CD1c-positive myeloid dendritic cell (primary cell): Measurements from ENCODE around the gene MEAF6.
"Not testable (repeated sequence)": the region's sequence is repeated elsewhere in the genome, so short reads cannot be mapped to it uniquely, and the experiment has no call there.

ENCODE experiments used
- DNase-seq: peaks from one replicate; pipeline ENCODE4 v3.0.0-alpha.2; 2016; ENCODE audit errors: extremely low spot score

The MEAF6 gene

DNA sequence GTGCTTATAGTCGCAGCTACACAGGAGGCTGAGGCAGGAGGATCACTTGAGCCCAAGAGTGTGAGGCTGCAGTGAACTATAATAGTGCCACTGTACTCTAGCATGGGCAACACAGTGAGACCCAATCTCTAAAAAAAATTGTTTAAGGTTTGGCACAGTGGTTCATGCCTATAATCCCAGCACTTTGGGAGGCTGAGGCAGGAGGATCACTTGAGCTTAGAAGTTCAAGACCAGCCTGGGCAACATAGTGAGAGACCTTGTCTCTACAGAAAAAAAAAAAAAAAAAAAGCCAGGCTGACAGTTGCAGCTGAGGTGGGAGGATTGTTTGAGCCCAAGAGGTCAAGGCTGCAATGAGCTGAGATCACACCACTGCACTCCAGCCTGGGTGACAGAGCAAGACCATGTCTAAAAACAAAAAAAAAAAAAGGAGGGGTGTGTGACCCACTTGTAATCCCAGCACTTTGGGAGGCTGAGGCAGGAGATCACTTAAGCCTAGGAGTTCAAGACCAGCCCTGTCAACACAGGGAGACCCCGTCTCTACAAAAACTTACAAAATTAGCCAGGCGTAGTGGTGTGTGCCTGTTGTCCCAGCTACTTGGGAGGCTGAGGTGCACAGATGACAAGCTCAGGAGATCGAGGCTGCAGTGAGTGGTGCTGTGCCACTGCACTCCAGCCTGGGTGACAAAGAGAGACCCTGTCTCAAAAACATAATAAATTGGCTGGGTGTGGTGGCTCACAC is 18.0 kb upstream of the MEAF6 start:
- not testable (repeated sequence) for DNase-seq

DNA sequence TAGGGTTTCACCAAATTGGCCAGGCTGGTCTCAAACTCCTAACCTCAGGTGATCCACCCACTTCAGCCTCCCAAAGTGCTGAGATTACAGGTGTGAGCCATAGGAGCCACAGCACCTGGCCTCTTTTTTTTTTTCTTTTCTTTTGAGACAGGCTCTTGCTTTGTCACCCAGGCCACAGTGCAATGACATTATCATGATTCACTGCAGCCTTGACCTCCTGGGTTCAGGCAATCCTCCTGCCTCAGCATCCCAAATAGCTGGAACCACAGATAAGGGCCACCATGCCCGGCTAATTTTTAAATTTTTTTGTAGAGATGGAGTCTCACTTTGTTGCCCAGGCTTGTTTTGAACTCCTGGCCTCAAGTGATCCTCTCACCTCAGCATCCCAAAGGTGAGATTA is 15.3 kb upstream of the MEAF6 start:
- not testable (repeated sequence) for DNase-seq

DNA sequence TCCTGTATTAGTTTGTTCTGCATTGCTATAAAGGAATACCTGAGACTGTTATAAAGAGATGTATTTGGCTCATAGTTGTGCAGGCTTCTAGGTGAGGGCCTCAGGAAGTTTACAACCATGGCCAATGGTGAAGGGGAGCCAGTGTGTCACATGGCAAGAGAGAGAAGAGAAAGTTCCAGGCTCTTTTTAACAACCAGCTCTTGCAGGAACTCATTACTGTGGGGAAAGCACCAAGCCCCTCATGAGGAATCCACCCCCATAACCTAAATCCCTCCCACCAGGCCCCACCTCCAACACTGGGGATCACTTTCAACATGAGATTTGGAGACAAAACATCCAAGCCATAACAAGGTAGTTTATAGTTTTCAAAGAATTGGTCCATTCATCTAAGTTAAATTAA is 5.0 kb upstream of the MEAF6 start:
- DNase-seq: no peak

DNA sequence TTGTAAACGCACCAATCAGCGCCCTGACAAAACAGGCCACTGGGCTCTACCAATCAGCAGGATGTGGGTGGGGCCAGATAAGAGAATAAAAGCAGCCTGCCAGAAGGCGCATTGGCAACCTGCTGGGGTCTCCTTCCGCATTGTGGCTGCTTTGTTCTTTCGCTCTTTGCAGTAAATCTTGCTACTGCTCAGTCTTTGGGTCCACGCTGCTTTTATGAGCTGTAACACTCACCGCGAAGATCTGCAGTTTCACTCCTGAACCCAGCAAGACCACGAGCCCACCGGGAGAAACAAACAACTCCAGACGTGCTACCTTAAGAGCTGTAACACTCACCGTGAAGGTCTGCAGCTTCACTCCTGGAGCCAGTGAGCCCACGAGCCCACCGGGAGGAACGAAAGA is 4.4 kb upstream of the MEAF6 start:
- DNase-seq: not testable (repeated sequence)

DNA sequence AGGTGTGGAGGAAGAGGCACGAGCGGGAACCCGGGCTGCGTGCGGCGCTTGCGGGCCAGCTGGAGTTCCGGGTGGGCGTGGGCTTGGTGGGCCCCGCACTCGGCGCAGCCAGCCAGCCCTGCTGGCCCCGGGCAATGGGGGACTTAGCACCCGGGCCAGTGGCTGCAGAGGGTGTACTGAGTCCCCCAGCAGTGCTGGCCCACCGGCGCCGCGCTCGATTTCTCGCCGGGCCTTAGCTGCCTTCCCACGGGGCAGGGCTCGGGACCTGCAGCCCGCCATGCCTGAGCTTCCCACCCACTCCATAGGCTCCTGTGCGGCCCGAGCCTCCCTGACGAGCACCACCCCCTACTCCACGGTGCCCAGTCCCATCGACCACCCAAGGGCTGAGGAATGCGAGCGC is 3.7 kb upstream of the MEAF6 start:
- DNase-seq: not testable (repeated sequence)

DNA sequence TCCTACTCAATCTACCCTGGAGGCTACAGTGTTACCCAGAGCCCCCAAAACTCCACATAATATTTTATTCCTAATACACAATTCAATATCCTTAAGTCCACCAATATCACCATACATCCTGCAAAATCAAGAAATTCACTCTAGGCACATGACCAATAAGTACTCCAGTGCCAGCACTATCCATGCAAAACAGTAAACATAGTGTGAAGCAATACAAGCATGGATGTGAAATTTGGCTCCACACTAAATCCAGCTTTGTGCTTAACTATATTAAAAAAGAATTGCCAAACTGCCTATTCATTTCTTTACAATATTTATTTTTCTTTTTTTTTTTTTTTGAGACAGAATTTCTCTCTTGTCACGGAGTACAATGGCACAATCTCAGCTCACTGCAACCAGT is 3.0 kb upstream of the MEAF6 start:
- DNase-seq: no peak

DNA sequence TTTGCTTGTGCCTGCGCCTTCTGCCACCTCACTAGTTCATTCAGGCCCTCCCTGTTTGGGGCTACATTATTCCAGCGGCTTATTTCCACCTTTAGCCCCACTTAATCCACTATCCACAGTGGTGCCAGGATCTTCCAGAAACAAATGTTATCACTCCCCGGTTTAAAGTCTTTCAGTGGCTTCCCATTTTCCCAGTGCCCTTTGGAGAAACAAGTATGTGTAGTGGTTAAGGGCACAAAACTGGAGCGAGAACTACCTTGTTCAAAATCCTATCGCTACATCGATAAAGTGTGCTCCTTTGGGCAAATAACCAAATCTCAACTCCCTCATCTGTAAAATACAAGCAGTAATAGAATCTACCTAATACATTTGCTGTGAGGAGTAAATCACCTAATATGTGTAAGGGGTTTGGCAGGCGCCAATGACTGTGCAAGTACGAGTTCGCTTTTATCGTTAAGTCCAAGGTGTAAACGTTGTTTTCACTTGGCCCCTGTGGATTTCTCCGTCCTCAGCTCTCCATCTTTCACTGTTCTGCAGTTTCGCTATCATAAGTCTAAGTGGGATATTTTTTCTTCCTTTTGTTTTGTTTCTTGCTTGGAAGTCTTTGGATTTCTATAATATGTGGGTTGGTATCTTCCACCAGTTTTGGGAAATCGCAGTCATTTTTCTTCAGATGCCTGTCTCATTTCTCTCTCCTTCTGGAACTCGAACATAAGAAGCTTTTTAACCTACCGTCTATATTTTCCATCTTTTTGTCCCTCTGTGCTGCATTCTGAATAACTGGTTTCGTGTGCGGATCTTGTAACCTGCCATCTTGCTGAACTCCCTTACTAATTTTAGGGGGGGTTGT is 844 bp upstream of the MEAF6 start:
- no peak for DNase-seq

DNA sequence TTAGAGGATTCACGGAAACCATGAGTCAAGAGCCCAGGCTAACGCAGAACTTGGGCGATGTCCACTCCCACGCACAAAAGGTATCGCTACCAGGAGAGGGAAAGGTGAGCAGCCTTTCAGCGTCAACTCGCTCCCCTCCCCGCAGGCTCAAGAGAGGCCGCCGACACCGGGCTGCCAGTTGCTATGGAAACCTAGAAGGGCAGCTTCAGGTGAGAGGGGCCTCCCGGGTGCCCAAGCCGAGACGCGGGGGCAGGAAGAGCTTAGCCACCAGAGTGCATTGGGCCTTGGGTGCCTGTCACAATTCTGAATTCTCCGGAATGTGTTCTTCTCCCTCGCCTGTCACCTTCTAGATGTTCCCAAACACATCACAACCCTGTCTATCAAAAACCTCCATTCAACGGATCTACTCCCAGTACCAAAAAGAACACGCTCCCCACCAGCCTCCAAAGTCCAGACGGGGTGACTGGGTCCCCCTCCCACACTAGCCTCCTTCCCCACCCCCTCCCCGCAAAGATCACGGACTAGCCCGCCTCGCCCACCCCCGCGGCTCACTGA is 694 bp downstream of the MEAF6 start:
- DNase-seq: peak; percentile 24

DNA sequence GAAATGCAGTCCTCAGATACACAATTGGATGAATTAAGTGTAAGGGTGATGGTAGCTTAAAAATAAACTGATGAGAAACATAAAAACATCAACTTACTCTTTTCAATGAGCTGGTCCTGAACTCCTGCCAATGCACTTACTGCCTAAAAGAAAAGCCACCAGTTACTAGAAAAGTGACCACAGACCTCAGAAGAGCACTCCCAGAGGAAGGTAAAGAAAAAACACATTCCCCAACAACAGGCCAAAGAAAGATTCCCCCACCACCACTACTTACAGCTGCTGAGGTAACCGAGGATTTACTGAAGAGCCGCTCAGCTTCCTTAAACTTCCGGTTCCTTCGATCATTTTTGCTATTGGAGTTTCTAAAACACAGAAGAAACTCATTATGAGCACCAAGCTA is 5.4 kb downstream of the MEAF6 start:
- no peak for DNase-seq

DNA sequence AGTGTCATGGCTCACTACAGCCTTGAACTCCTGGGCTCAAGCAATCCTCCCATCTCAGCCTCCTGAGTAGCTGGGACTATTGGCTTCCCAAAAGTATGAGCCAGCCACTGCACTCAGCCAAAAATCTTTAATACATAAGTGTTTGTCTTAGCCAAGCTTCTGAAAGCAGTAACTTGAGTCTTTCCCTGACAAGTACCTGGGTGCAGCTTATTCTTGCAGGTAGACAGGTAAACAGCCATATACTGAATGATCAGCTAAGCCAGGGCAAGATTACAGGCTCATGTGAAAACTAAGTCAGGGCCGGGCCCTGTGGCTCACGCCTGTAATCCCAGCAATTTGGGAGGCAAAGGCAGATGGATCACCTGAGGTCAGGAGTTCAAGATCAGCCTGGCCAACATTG is 7.8 kb downstream of the MEAF6 start:
- DNase-seq: no peak

DNA sequence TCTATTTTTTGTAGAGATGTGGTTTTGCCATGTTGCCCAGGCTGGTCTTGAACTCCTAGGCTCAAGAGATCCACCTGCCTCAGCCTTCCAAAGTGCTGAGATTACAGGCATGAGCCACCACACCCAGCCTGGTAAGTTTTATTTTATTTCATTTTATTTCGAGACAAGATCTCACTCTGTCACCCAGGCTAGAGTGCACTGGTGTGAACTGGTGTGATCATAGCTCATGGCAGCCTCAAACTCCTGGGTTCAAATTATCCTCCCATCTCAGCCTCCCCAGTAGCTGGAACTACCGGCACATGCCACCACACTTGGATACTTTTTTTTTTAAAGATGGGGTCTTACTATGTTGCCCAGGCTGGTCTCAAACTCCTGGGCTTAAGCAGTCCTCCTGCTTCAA is 11.8 kb downstream of the MEAF6 start:
- not testable (repeated sequence) for DNase-seq

DNA sequence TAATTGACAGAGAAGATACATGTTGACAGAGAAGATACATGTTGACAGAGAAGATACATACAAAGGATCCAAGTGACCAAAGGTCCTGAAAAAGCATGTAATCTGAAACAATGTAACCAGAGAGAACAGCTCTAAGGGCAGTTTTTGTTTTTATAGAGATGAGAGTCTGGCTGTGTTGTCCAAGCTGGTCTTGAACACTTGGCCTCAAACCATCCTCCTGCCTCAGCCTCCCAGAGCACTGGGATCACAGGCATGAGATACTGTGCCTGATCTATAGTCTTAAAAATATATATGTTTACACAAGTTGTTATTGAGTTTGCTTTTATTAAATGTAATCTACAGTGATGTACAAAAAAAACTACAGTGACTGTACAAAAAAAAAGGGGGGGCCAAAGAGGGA is 12.5 kb downstream of the MEAF6 start:
- no peak for DNase-seq

DNA sequence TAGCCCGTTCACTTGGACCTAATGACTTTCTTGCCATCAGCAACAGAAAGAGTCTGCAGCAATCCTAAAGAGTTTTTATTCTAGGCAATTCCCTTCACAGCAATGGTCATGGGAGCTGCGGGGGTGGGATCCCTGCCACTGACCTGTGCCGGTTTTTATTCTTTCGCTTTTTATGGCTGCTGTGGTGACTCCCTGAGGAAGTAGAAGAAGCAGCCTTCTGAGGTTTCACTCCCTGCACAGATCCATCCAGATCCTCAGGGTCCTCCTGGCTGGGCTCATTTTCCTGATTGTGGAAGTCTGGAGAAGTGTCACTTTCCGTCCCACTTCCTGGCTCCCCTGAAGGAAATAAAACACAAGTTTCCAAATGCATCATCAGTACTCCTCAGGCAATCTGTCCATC is 12.9 kb downstream of the MEAF6 start:
- no peak for DNase-seq

DNA sequence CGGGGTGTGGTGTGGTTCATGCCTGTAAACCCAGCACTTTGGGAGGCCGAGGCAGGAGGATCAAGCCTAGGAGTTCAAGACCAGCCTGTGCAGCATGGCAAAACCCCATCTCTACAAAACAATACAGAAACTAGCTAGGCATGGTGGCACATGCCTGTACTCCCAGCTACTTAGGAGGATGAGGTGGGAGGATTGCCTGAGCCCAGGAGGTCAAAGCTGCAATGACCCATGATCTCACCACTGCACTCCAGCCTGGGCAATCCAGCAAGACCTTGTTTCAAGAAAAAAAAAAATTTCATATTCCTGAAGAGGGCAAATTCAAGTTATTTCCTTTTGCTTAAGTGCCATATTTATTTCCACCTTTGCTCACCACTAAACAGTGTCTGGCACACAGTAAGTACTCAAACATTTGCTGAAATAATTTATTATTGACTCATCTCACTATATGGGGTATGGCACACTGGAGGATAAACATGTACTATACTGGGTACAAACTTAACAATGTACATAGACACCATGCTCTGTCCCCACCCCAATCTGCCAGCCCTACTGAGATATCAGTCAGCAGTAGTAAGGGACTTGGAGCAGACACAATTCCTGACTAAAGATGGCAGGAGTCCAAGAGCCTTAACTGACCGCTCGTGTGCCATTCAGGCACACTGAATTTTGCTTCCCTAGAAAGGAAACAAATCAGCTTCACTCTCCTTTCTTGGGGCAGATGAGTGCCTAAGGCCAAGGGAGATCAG is 15.5 kb downstream of the MEAF6 start:
- DNase-seq: no peak

DNA sequence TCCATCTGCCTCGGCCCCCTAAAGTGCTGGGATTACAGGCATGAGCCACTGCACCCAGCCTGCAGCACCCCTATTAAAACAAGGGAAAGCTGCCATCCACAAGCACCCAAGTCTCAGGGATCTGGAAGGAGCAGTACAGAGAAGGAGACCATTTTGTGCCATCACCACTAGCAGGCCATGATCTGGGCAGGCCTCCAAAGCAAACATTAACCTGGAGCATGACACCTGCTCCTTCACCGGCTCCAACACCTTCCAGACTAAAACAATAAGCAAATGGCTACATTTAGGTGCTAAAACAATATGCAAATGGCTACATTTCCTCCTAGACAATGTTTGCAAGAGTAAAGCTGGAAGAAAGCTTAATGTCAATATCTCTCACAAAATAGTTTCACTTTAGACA is 16.7 kb downstream of the MEAF6 start:
- DNase-seq: no peak

DNA sequence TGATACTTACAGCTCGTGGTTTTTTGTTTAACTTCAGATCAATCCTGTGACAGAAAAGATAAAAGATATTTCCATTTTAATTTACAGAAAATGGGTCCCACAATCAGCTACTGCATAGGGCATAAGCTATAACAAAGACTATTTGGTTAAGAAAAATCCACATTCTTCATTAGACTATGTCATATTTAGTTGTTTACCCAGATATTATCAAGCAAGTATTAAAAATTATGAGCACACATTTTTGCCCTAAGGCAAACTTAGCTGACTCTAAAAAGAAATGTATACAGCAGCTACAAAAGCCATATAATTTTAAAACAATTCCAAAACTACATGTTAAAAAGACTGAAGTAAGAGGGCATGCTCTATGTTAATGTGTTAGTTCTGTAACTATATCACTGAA is 18.7 kb downstream of the MEAF6 start:
- DNase-seq: no peak

DNA sequence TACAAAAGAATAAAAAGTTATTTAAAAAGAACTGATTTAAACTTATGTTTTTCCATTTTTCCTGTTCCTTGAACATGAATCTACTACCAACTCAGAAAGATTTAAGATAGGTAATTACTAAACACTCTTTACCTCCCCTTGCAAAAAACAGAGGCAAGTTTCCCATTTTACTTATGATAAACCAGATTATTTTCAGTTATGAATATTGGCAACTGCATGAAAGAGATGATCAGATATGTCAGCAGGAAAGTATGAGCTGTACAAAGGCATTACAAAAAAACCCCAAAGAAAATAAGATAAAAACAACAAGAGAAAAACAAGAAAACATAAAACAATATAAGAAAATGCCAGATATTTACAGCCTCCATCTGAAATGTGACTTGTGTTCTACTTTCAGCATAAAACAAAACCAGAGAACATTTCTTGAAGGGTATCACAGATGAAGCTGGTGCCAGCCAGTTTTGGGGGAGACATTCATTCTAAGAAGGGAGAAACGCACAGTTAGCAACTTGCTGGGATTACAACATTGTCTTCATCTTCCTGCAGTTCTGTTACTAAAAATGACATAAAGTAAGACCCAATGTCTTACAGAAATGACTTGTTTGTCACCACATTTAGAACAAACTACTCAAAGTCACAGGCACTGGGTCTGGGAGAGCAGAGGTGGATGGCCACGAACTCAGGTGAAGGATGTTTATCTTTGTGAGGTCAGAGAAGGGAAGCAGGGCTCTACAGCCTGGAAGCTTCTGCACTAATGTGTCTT is 21.0 kb downstream of the MEAF6 start:
- no peak for DNase-seq

DNA sequence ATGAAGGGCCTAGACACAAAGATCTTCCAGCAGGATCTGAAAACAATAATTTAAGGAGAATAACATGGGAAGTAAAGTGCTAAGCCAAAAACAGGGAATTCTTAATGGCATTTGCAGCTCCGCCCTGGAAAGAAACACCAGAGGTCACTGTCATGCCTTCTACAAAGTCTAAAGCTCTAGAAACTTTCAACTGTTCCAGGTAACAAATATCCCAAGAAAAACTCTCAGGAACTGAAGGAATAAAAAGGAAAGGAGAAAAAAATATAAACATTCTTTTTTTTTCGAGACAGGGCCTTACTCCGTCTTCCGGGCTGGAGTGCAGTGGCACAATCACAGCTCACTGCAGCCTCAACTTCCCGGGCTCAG is 27.0 kb downstream of the MEAF6 start:
- no peak for DNase-seq

DNA sequence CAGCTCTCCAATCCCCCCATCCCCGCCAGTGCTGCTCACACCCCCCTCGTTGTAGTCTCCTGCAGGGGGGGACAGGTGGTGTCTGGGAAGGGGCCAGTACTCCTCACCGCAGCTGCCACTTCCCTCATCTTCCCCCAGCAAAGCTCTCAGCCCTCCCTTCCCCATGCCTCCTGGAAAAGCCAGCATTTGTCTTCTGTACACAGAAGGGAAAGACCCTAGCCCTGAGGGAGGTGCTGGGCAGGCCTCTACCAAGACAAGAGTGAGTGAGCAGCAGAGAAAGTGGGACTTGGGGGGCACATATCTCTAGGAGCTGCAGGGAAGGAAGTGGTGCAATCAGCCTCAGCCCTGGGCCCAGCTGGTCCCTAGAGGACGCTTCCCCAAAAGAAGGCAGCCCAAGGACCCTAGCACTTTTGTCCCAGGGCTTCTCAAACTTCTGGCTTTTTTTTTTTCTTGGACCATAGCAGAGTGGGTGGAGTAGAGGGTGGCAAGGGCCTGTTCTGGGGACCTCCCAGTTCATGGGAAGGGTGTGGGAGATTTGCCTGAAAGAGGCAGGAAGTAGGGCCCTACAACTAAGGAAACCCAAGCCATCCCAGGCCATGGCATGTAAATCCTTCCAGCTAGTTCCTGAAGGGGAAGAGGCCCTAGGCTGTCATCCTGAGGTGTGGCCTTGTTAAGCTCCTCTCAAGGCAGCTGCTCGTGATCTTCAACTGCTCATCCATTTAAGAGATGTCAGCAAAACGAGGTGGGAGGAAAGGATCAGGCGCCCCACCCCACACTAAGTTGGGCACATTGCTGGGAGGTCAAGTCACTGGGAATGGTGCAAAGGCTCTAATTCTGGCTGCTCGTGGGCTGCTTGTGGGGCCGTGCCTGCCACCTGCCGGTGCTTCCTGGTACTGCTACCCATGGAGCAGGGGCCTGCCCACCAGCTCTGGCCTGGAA is 27.6 kb downstream of the MEAF6 start:
- peak; percentile 87 for DNase-seq

DNA sequence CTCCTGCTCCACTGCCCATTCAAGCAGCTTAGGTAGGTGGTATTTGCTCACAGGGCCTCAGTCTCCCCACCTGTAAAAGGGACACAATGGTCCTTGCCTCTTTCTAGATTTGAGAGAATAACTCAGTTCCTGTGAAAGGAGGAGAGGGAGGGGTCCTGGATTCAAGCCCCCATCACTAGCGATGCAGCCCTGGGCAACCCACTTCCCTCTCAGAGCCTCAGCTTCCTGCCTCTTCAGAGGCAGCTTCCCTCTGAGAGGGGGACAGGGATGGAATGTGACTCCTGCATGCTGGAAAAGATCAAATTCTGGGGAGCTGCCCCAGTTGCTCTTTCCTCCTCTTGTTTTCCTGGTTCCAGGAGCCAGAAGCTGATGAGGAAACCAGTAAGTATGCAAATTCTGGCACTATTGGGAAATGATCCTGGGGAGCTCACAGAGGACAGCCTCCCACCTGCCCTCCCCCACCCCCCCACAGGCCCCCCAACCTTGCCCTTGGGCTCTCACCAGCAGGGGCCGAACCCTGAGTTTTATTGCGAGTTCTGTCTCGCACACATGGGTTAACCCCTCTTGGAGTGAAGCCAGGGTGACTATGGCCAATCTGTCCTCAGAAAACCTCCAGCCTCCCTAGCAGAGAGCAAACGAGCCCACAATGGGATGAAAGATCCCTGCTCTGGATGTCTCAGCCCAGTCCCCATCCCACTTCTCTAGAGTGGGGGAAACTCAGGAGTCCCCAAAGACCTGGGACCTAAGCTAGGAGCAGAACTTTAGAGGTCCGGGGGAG is 28.5 kb downstream of the MEAF6 start:
- no peak for DNase-seq
